RWPE1 (cell line): Measurements from ENCODE around the gene C12orf76.

Experiments
- CTCF ChIA-PET: fragments of 350-600 bp; sonication (Branson Sonifier 250); formaldehyde crosslinking; extraction: SDS; loops from one replicate; lab custom pipeline; 2021; lab: Yijun Ruan, JAX
- POLR2A ChIA-PET: fragments of 400-600 bp; formaldehyde crosslinking; extraction: SDS; loops from one replicate; lab custom pipeline; 2020; ENCODE audit warnings: antibody characterized with exemption; ENCODE audit not compliant: low non-redundant PET; lab: Yijun Ruan, JAX
- DNase-seq: peaks from one replicate; pipeline ENCODE4 v3.0.0; 2012; ENCODE audit warnings: low spot score
- H3K27ac ChIP-seq: fragments of 450-650 bp; 2 replicates; pipeline ENCODE4 v1.5.1; 2017
- TF ChIP-seq, protein P1 (sequence below): fragments of 450-650 bp; conservative IDR thresholded peaks from 2 replicates; pipeline ENCODE4 v1.5.1; 2017; ENCODE audit warnings: low read depth, mild to moderate bottlenecking

C12orf76 gene

DNA sequence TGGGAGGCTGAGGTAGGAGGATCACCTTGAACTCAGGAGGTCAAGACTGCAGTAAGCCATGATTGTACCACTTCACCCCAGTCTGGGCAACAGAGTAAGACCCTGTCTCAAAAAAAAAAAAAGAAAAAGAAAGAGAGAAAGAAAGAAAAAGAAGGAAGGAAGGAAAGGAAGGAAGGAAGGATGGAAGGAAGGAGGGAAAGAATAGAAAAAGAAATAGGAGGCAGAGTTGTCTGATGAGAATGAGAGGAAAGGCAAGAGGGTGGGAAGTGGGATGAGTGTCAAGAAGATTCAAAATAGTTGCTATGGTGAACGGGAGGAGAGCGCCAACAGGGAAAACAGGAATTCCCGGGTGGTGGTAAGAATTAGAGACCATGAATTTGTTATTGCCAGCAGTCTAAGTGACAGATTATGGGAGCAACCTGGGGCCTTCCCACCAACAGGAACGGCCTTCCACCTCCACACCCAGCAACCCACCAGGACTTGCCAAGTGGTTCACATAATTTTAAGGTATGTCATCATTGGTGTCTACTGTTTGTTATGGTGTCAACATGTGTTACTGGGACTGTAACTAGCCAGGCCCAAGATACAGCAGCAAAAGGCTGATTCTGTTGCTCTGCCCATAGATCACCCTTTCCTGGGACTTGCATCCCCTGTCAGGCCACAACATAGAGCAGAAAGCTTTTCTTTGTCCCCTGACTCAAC lies 36.1 kb upstream of the C12orf76 start:
- ChIA-PET POLR2A (no interaction called here), CTCF (no interaction called here)
- no peak for DNase-seq
- TF ChIP-seq, protein P1, sequence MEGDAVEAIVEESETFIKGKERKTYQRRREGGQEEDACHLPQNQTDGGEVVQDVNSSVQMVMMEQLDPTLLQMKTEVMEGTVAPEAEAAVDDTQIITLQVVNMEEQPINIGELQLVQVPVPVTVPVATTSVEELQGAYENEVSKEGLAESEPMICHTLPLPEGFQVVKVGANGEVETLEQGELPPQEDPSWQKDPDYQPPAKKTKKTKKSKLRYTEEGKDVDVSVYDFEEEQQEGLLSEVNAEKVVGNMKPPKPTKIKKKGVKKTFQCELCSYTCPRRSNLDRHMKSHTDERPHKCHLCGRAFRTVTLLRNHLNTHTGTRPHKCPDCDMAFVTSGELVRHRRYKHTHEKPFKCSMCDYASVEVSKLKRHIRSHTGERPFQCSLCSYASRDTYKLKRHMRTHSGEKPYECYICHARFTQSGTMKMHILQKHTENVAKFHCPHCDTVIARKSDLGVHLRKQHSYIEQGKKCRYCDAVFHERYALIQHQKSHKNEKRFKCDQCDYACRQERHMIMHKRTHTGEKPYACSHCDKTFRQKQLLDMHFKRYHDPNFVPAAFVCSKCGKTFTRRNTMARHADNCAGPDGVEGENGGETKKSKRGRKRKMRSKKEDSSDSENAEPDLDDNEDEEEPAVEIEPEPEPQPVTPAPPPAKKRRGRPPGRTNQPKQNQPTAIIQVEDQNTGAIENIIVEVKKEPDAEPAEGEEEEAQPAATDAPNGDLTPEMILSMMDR = no peak
- H3K27ac ChIP-seq = no peak overlapping the region

DNA sequence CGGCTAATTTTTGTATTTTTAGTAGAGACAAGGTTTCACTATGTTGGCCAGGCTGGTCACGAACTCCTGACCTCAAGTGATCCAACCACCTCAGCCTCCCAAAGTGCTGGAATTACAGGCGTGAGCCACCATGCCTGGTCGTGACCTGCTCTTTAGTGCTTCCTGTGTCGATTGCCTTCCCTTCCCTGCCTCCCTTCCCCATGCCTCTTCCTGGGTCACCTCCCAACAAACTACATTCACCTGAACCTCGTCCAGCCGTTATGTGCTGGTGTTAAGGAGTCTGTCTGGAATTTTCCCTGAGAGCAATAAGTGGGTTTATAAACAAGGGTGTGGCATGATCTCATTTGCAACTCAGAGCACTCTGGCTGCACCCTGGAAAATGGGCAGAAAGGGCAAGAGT lies 32.1 kb upstream of the C12orf76 start:
- CTCF ChIA-PET = no interaction called here
- TF ChIP-seq, protein P1 = no peak
- no peak overlapping the region for H3K27ac ChIP-seq
- DNase-seq = no peak
- POLR2A ChIA-PET = no interaction called here

DNA sequence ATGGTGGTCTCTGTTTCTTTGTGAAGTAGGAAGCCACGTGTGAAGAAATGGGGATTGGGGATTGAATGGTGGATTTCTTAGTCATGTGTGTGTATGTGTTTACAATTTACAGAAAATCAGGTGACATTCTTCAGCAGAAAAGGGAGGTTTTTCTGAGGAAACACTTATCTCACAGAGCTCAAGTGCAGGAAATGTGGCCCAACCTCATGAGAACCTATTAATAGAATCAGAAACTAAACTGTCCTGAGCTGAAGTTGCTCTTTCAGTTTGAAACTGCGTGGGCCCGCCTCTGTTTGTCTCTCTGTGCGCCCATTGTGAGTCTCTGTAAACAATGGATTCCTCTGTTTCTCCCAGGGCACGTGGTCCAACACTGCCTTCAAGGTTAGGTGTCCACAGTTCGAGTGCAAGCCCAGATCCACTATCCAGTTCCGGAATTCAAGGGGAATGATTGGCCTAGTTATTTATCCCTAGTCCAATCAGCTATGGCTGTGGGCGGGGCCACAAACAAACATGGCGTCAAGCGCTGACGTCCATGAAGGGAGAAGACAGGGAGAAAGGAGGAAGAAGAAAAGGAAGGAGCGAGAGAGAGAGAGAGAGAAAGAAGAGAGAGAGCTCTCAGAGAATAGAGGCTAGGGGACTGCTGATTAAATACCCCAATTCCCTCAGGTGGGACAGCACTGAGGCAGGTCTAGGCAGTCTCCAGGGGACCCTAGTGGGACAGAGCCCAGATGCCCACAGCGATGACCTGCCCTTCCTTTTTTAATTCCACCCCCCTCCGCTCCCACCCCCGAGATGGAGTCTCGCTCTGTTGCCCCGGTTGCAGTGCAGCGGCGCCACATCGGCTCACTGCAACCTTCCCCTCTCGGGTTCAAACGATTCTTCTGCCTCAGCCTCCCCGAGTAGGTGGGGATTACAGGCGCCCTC lies 31.4 kb upstream of the C12orf76 start:
- no peak overlapping the region for H3K27ac ChIP-seq
- CTCF ChIA-PET = no interaction called here
- DNase-seq = no peak
- TF ChIP-seq, protein P1 = no peak
- POLR2A ChIA-PET = no interaction called here

DNA sequence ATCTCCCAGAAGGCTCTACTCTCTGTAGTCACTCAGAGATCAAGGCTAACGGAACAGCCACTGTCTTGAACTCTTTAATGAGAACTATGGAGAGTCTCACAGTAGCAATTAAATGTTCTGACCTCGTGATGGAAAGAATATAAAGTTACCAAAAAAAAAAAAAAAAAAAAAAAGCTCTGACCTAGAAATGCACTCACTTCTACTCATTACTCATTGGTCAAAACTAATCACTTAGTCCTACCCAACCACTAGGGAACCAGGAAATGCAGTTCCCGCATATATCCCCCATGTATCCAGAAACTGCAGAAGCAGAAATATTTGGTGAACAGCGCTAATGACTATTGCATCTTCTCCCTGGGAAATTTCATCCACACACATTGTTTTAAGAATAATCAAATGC lies 29.5 kb upstream of the C12orf76 start:
- TF ChIP-seq, protein P1 = no peak
- POLR2A ChIA-PET = no interaction called here
- no peak overlapping the region for H3K27ac ChIP-seq
- DNase-seq = no peak
- CTCF ChIA-PET = no interaction called here

DNA sequence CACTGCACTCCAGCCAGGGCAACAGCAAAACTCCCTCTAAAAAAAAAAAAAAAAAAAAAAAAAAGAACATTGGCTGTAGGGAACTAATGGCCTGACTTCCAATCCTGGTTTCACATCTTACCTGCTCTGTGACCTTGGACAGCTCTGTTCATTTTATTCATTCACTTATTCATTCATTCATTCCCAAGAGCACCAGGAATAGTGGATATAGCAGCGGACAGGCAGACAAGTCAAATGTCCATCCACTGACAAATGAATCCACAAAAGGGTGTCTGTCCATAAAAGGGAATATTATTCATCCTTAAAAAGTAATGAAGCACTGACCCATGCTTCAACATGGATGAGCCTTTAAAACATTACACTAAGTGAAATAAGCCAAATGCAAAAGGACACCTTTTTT lies 27.6 kb upstream of the C12orf76 start:
- CTCF ChIA-PET = no interaction called here

DNA sequence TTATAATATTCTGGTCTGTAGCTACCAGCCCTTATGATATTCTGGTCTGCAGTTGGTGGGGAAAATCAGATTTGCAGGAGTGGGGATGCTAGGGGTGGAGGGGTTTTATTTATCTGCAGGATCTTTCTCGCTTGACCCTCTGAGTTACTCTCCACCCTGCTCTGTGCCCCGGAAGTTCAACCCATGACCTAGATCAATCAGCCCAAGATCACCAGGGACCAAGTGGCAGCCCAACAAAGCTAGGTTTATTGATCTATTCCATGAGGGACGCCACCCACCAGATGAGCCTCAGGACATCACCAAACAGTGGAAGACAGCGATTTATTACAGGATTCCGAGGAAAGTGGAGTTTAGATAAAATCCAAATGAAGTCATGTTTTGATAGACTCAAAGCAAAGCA lies 25.8 kb upstream of the C12orf76 start:
- POLR2A ChIA-PET = no interaction called here
- DNase-seq = no peak
- H3K27ac ChIP-seq = no peak overlapping the region
- TF ChIP-seq, protein P1 = no peak
- CTCF ChIA-PET = interaction anchor here (0.5 kb wide), 1 partner anchor 370 kb away, joined by 4 read pairs; no protein-coding TSS in a partner anchor

More for the DNA sequence above, 27.6 kb upstream of the C12orf76 start:
- no peak for DNase-seq
- no peak overlapping the region for H3K27ac ChIP-seq
- POLR2A ChIA-PET = no interaction called here
- TF ChIP-seq, protein P1 = no peak
